Suppressor macrophage (primary cell): ENCODE data around the gene SLC17A7.

Source experiments
- DNase-seq, 4 experiments: peaks; one replicate each; pipeline ENCODE4 v3.0.0-alpha.2; 2020 to 2022

SLC17A7 gene

GRCh38 chr19:49443366-49444099, 2.2 kb upstream of the SLC17A7 start:
- peak; percentile 95 to 97 (median 97) for DNase-seq

- DNase-seq = peak; percentile 72 to 91 (median 82)
Observed at GRCh38 chr19:49442771-49443365, 1.5 kb upstream of the SLC17A7 start.

GRCh38 chr19:49442354-49442753, 1.0 kb upstream of the SLC17A7 start:
- DNase-seq = peak in 2 of 4 experiments; percentile 20 to 28

- DNase-seq = no peak
Observed at GRCh38 chr19:49441960-49442350, 628 bp upstream of the SLC17A7 start.

- no peak for DNase-seq
Observed at GRCh38 chr19:49440439-49441209, 703 bp downstream of the SLC17A7 start.

- DNase-seq = no peak
Observed at GRCh38 chr19:49439836-49440235, 1.5 kb downstream of the SLC17A7 start.

- DNase-seq = no peak
Observed at GRCh38 chr19:49438261-49438660, 3.1 kb downstream of the SLC17A7 start.

GRCh38 chr19:49437231-49437630, 4.1 kb downstream of the SLC17A7 start:
- DNase-seq = no peak

- DNase-seq = peak in 2 of 4 experiments; percentile 25 to 39
Observed at GRCh38 chr19:49436381-49437017, 4.8 kb downstream of the SLC17A7 start.

GRCh38 chr19:49435670-49436069, 5.7 kb downstream of the SLC17A7 start:
- no peak for DNase-seq

- no peak for DNase-seq
Observed at GRCh38 chr19:49434907-49435583, 6.3 kb downstream of the SLC17A7 start.

- DNase-seq = no peak
Observed at GRCh38 chr19:49433240-49433901, 8.0 kb downstream of the SLC17A7 start.

- no peak for DNase-seq
Observed at GRCh38 chr19:49432141-49433073, 8.9 kb downstream of the SLC17A7 start.

GRCh38 chr19:49431330-49431749, 10.0 kb downstream of the SLC17A7 start:
- no peak for DNase-seq

GRCh38 chr19:49430678-49431329, 10.5 kb downstream of the SLC17A7 start:
- peak in 3 of 4 experiments; percentile 30 to 48 (median 44) for DNase-seq

- DNase-seq = no peak
Observed at GRCh38 chr19:49430172-49430677, 11.1 kb downstream of the SLC17A7 start.

- no peak for DNase-seq
Observed at GRCh38 chr19:49428547-49429451, 12.5 kb downstream of the SLC17A7 start.

GRCh38 chr19:49427855-49428546, 13.3 kb downstream of the SLC17A7 start:
- no peak for DNase-seq
